CD14-positive monocyte (primary cell): ENCODE results near the gene INTS2. TPM values are rescaled to one million over a fixed set of nuclear protein-coding genes. Genes with fewer than 3 reads are reported as not detected.

Source experiments
- DNase-seq, 3 donors: peaks; one replicate each; pipeline ENCODE4 v3.0.0-alpha.2; 2011 to 2022
- H2AFZ ChIP-seq: 2 replicates; pipeline ENCODE4 v1.6.0; 2012; ENCODE audit warnings: mild to moderate bottlenecking, low read depth, low read length, inconsistent platforms; ENCODE audit not compliant: insufficient read depth, poor library complexity, severe bottlenecking
- H3K27ac ChIP-seq, 2 donors: 1 replicate in 1 of 2; 2 replicates in 1 of 2; pipeline ENCODE4 v1.5.1; 2012 to 2013; ENCODE audit warnings: low read length in 2 of 2, control low read depth in 1 of 2, inconsistent platforms in 1 of 2, low read depth in 1 of 2, mild to moderate bottlenecking in 1 of 2
- H3K27me3 ChIP-seq, 2 donors: one replicate each; pipeline versions ENCODE4 v1.6.0 to v1.6.1; 2011 to 2013; ENCODE audit warnings: low read length in 2 of 2; ENCODE audit not compliant: control insufficient read depth in 2 of 2, insufficient read depth in 2 of 2
- H3K36me3 ChIP-seq, 2 donors: replicated peaks in 1 of 2; 1 replicate in 1 of 2; 2 replicates in 1 of 2; pipeline versions ENCODE4 v1.5.1 to v1.6.1; 2012 to 2013; ENCODE audit warnings: low read length in 2 of 2, control low read depth in 1 of 2, inconsistent platforms in 1 of 2, mild to moderate bottlenecking in 1 of 2; ENCODE audit not compliant: insufficient read depth in 2 of 2, control insufficient read depth in 1 of 2
- H3K4me1 ChIP-seq, 2 donors: 1 replicate in 1 of 2; 2 replicates in 1 of 2; pipeline versions ENCODE4 v1.5.1 to v1.6.1; 2012 to 2013; ENCODE audit warnings: low read length in 2 of 2, control low read depth in 1 of 2, inconsistent platforms in 1 of 2, mild to moderate bottlenecking in 1 of 2, moderate library complexity in 1 of 2; ENCODE audit not compliant: insufficient read depth in 2 of 2, control insufficient read depth in 1 of 2
- H3K4me2 ChIP-seq: replicated peaks from 2 replicates; pipeline ENCODE3; 2012; ENCODE audit warnings: low read length, moderate library complexity, mild to moderate bottlenecking; ENCODE audit not compliant: poor library complexity, severe bottlenecking; ENCODE audit errors: extremely low read depth
- H3K4me3 ChIP-seq, 3 experiments: fragments of 200-600 bp in 1 of 3; sonication (generic) in 1 of 3; replicated peaks in 1 of 3; 1 replicate in 2 of 3; 2 replicates in 1 of 3; pipeline ENCODE4 v1.5.1; 2011 to 2013; ENCODE audit warnings: low read length in 3 of 3, mild to moderate bottlenecking in 3 of 3, control low read depth in 2 of 3, low read depth in 2 of 3, inconsistent platforms in 1 of 3, moderate library complexity in 1 of 3
- H3K79me2 ChIP-seq: 2 replicates; pipeline ENCODE4 v1.6.0; 2012; ENCODE audit warnings: mild to moderate bottlenecking, control low read depth, inconsistent platforms, low read length, moderate library complexity; ENCODE audit not compliant: insufficient read depth
- H3K9ac ChIP-seq: 2 replicates; pipeline ENCODE4 v1.6.0; 2017; ENCODE audit warnings: low read length, mild to moderate bottlenecking; ENCODE audit not compliant: insufficient read depth, poor library complexity, severe bottlenecking
- H3K9me3 ChIP-seq, 2 donors: replicated peaks in 1 of 2; 1 replicate in 1 of 2; 2 replicates in 1 of 2; pipeline versions ENCODE4 v1.5.1 to v1.6.1; 2012 to 2013; ENCODE audit warnings: low read length in 2 of 2, control low read depth in 1 of 2; ENCODE audit not compliant: control insufficient read depth in 1 of 2, insufficient read depth in 1 of 2
- H4K20me1 ChIP-seq: 2 replicates; pipeline ENCODE4 v1.6.0; 2012; ENCODE audit warnings: mild to moderate bottlenecking, low read length, control low read depth, moderate library complexity; ENCODE audit not compliant: insufficient read depth
- H3K27ac Mint-ChIP-seq, 7 donors: one replicate each; pipeline ENCODE4 v1.8.0; 2020; ENCODE audit warnings: mild to moderate bottlenecking in 7 of 7, mixed read lengths in 7 of 7, moderate library complexity in 6 of 7, inconsistent platforms in 2 of 7
- H3K27me3 Mint-ChIP-seq, 3 donors: one replicate each; pipeline ENCODE4 v1.8.0; 2021 to 2022; ENCODE audit warnings: low read depth in 3 of 3, mild to moderate bottlenecking in 3 of 3, mixed read lengths in 3 of 3, moderate library complexity in 3 of 3, inconsistent platforms in 1 of 3
- H3K36me3 Mint-ChIP-seq, 2 donors: one replicate each; pipeline ENCODE4 v1.8.0; 2020; ENCODE audit warnings: mixed read lengths in 2 of 2, inconsistent platforms in 1 of 2, mild to moderate bottlenecking in 1 of 2
- H3K4me1 Mint-ChIP-seq: one replicate; pipeline ENCODE4 v1.8.0; 2020; ENCODE audit warnings: mild to moderate bottlenecking, mixed read lengths
- H3K4me3 Mint-ChIP-seq, 2 donors: one replicate each; pipeline ENCODE4 v1.8.0; 2020; ENCODE audit warnings: mild to moderate bottlenecking in 2 of 2, mixed read lengths in 2 of 2, moderate library complexity in 1 of 2
- H3K9me3 Mint-ChIP-seq, 7 donors: one replicate each; pipeline ENCODE4 v1.8.0; 2020 to 2022; ENCODE audit warnings: mixed read lengths in 7 of 7, mild to moderate bottlenecking in 6 of 7, moderate library complexity in 6 of 7, inconsistent platforms in 2 of 7
- WGBS: methylation state at CpG from one replicate; pipeline ENCODE4 v1.1.5; 2013; ENCODE audit warnings: missing lambda C conversion rate; ENCODE audit not compliant: insufficient coverage; 5-methylcytosine and 5-hydroxymethylcytosine counted together
- intact Hi-C, 2 donors: fragments of 100-400 bp; cut with micrococcal nuclease; formaldehyde crosslinking; loops; one replicate each; pipeline versions ENCODE4 v1.15.0 to v1.15.1; 2023
- polyA plus RNA-seq, 3 donors: library from polyadenylated mRNA; depleted of rRNA in 1 of 3; unstranded in 2 of 3; stranded (reverse) in 1 of 3; fragments of 300-500 nt in 2 of 3; fragments of >200 nt in 1 of 3; fragmentation: Illumina TruSeq in 2 of 3; gene quantifications; 1 replicate in 2 of 3; 2 replicates in 1 of 3; pipeline ENCODE4 v1.2.3, GENCODE V29; 2012 to 2021
- TF ChIP-seq, protein P1 (sequence below): fragments of 200-600 bp; IDR thresholded peaks from one replicate; pipeline ENCODE4 v1.8.0; 2022; ENCODE audit warnings: antibody characterized with exemption, mild to moderate bottlenecking

Gene INTS2
- polyA plus RNA-seq, 3 donors: 2.2 to 2.9 (median 2.6) TPM

DNA sequence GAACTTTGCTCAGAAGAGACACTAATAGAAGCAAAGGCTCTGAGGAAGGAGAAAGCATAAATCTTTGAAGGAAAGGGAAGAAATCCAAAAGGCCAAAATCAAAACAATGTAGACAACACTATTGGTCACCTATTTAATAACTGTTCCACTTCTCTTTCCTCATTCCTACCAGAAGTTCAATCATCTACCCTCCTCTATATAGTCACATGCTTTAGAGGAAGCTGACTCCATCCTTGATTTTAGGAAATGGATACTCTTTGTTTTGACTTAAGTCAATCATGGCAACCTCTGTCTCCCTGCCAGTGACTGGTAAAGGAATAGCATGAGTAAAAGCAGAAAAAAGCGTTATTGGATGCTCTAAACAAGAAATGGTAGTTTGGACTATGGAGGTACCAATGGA lies 71.7 kb downstream of the INTS2 start:
- DNase-seq: no peak
- intact Hi-C loops: no loop called here
- Histone ChIP-seq H3K4me1 (no peaks in the 10 kb centered on the region), H3K79me2 (peaks cover 16% of the 10 kb centered on the region), H3K9ac (no peak overlapping the region), H3K4me2 (no peak overlapping the region), H2AFZ (peak overlapping the region; percentile 26), H3K36me3 (peaks cover 0 to 5% of the 10 kb centered on the region in 2 donors), H4K20me1 (no peaks in the 10 kb centered on the region), H3K27ac (no peak overlapping the region), H3K4me3 (no peak overlapping the region), H3K9me3 (no peaks in the 10 kb centered on the region), H3K27me3 (no peaks in the 10 kb centered on the region)
- Mint-ChIP-seq H3K9me3 (no peaks in the 10 kb centered on the region), H3K4me3 (no peak overlapping the region), H3K27ac (peak overlapping the region in 1 of 7 donors; percentile 43), H3K27me3 (no peaks in the 10 kb centered on the region), H3K4me1 (peaks cover 8% of the 10 kb centered on the region), H3K36me3 (peaks cover 18 to 31% of the 10 kb centered on the region in 2 donors)
- WGBS: 80% methylated on average over 1 of the region's 1 CpG
- TF ChIP-seq, protein P1, sequence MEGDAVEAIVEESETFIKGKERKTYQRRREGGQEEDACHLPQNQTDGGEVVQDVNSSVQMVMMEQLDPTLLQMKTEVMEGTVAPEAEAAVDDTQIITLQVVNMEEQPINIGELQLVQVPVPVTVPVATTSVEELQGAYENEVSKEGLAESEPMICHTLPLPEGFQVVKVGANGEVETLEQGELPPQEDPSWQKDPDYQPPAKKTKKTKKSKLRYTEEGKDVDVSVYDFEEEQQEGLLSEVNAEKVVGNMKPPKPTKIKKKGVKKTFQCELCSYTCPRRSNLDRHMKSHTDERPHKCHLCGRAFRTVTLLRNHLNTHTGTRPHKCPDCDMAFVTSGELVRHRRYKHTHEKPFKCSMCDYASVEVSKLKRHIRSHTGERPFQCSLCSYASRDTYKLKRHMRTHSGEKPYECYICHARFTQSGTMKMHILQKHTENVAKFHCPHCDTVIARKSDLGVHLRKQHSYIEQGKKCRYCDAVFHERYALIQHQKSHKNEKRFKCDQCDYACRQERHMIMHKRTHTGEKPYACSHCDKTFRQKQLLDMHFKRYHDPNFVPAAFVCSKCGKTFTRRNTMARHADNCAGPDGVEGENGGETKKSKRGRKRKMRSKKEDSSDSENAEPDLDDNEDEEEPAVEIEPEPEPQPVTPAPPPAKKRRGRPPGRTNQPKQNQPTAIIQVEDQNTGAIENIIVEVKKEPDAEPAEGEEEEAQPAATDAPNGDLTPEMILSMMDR: no peak

DNA sequence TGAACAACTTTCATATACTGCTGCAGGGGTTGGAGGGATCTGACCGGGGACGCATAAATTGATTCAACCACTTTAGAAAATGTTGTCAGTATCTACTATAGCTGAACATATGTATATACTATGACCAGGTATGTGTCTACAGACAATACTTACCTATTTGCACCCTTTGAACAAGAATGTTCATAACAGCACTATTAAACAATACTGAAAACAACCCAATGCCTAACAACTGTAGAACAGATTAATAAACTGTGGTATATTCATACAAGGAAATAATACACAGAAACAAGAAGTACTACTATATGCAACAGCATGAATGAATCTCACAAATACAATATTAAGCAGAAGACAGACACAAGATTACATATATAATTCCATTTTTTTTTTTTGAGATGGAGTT lies 74.9 kb downstream of the INTS2 start:
- Histone ChIP-seq H2AFZ (no peak overlapping the region), H4K20me1 (no peaks in the 10 kb centered on the region), H3K4me1 (no peaks in the 10 kb centered on the region), H3K36me3 (peaks cover 3 to 5% of the 10 kb centered on the region in 2 donors), H3K9me3 (no peaks in the 10 kb centered on the region), H3K4me2 (no peak overlapping the region), H3K27me3 (no peaks in the 10 kb centered on the region), H3K4me3 (no peak overlapping the region), H3K79me2 (peaks cover 5% of the 10 kb centered on the region), H3K27ac (no peak overlapping the region), H3K9ac (no peak overlapping the region)
- no peaks in the 10 kb centered on the region for H3K27me3 Mint-ChIP-seq
- no peak overlapping the region for H3K4me3 Mint-ChIP-seq
- H3K9me3 Mint-ChIP-seq: peaks cover 0 to 2% (median 0%) of the 10 kb centered on the region in 7 donors
- intact Hi-C loops: no loop called here
- TF ChIP-seq, protein P1: no peak
- no CpG with 5 or more reads among the region's 2 CpGs for WGBS
- DNase-seq: no peak
- H3K36me3 Mint-ChIP-seq: peaks cover 20 to 47% of the 10 kb centered on the region in 2 donors
- H3K4me1 Mint-ChIP-seq: peaks cover 8% of the 10 kb centered on the region
- H3K27ac Mint-ChIP-seq: no peak overlapping the region
